GM12874 (cell line): ENCODE results near the gene CSNK1A1.

Source experiments
- CTCF ChIP-seq: IDR thresholded peaks from 2 replicates; pipeline ENCODE4 v1.5.1; 2011; ENCODE audit warnings: low read depth, mild to moderate bottlenecking, control low read depth, low read length, moderate library complexity; ENCODE audit not compliant: insufficient read depth

Gene CSNK1A1

GRCh38 chr5:149551227-149552037 lies at the start of gene CSNK1A1:
CSNK1A1 (minus strand) TSS chr5:149551439; CDS start chr5:149550964, 475 bp downstream.
- peak; percentile 64 for TF ChIP-seq CTCF

- no peak for TF ChIP-seq CTCF
Observed at GRCh38 chr5:149600932-149601331, 49.7 kb upstream of the CSNK1A1 start.

GRCh38 chr5:149599375-149599774 lies 48.1 kb upstream of the CSNK1A1 start:
- TF ChIP-seq CTCF: no peak

GRCh38 chr5:149598966-149599365 lies 47.7 kb upstream of the CSNK1A1 start:
- TF ChIP-seq CTCF: no peak

GRCh38 chr5:149597618-149598017 lies 46.4 kb upstream of the CSNK1A1 start:
- no peak for TF ChIP-seq CTCF

DNA sequence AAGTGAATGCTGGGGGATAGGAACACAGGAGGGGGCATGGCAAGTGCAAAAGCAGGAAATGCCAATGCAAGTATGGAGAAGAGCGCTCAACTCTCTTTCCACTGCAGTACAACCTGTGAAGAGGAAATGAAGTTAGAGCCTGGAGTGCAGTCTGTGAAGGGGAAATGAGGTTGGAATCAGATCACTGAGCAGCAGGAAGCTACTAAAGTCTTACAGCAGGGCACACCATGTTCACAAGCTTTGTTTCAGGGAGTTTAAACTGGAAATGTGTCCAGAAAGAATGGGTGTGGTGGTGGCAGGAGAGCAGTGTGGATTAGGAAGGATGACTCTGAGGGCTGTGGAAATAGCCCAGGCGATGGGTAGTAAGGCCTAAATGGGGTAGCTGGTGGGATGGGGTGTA lies 45.5 kb upstream of the CSNK1A1 start:
- TF ChIP-seq CTCF: no peak

DNA sequence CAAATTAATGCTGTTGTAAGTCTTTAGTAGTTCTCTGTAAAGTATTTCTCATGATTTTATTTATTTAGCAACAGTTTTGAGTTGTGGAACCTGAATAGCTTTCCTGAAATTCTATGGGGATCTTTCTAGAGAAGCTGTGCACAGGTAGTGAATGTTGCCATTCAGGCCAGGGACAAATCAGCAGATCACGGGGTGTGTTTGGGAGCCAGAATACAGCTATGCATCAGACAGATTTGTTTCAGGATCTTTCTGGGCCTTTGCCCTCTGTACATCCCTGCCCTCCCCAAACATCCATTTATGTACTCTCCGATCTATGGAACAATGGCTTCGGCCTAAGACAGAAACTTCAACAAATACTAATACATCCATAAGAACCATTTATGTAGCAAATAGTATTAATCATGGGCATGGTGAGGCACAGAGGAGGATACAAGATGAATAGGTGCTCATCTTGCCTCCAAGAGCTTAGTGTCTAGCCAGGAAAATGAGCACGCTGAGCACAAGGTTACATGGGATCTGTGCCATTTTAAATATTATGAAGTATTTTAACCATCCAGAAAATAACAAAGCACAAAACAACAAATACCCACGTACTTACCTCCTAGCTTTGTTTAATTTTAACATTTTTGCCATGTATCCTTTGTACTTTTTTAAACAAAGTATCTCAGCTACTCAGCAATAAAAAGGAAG lies 43.1 kb upstream of the CSNK1A1 start:
- TF ChIP-seq CTCF: no peak
